GM12878 (cell line): Measurements from ENCODE around the gene CERCAM. TPM values are rescaled to one million over a fixed set of nuclear protein-coding genes. Genes with fewer than 3 reads are reported as not detected.
A peak's percentile ranks its signal among the peaks of the same experiment; 100 is the strongest.

Source experiments
- ATAC-seq: fragments of 200-7000 bp; cut with Tn5 transposase; 3 replicates; pipeline ENCODE4 v1.9.1; 2020; ENCODE audit warnings: mild to moderate bottlenecking, moderate library complexity
- BruUV-seq: library from RNA; stranded (reverse); fragments of 400-500 nt; replicated peaks from 2 replicates; lab custom pipeline; 2021; lab: Mats Ljungman, UMichigan
- CTCF ChIA-PET: fragments of 300-600 bp; sonication (Branson Sonifier 250); formaldehyde crosslinking; extraction: SDS; loops from one replicate; lab custom pipeline; 2021; ENCODE audit warnings: inconsistent platforms; lab: Yijun Ruan, JAX
- POLR2A ChIA-PET: fragments of 350-600 bp; formaldehyde crosslinking; extraction: SDS; loops from one replicate; lab custom pipeline; 2021; ENCODE audit warnings: inconsistent platforms; lab: Charles Lee
- RAD21 ChIA-PET: fragments of 300-600 bp; sonication (Branson Sonifier 250); formaldehyde crosslinking; loops from one replicate; lab custom pipeline; 2023; ENCODE audit warnings: antibody characterized with exemption; ENCODE audit not compliant: unreplicated experiment; lab: Charles Lee
- SMC1A ChIA-PET: fragments of 300-600 bp; sonication (Branson Sonifier 250); formaldehyde crosslinking; loops from one replicate; lab custom pipeline; 2023; ENCODE audit not compliant: unreplicated experiment, uncharacterized antibody; lab: Charles Lee
- DNase-seq: peaks from one replicate; pipeline ENCODE4 v3.0.0-alpha.2; 2011; ENCODE audit warnings: low read depth, low spot score
- FAIRE-seq: peaks from 3 replicates; lab custom pipeline; 2011; peaks lifted over from hg19 to GRCh38; lab: Jason Lieb, UNC
- H2AFZ ChIP-seq: 2 replicates; pipeline ENCODE4 v1.6.0; 2011; ENCODE audit warnings: low read depth, low read length, control low read depth; ENCODE audit not compliant: control insufficient read depth
- H3K27ac ChIP-seq: 2 replicates; pipeline ENCODE4 v1.5.1; 2011; ENCODE audit warnings: control low read depth; ENCODE audit not compliant: control insufficient read depth, insufficient read depth
- H3K27me3 ChIP-seq, 2 experiments: replicated peaks in 1 of 2; 2 replicates each; pipeline versions ENCODE4 v1.6.0 to v1.6.1; 2011; ENCODE audit warnings: low read length in 1 of 2; ENCODE audit not compliant: control insufficient read depth in 2 of 2, insufficient read depth in 2 of 2
- H3K36me3 ChIP-seq, 2 experiments: 2 replicates each; pipeline ENCODE4 v1.5.1; 2011; ENCODE audit warnings: low read length in 1 of 2; ENCODE audit not compliant: control insufficient read depth in 2 of 2, insufficient read depth in 2 of 2
- H3K4me1 ChIP-seq: 2 replicates; pipeline ENCODE4 v1.6.1; 2011; ENCODE audit warnings: mild to moderate bottlenecking, low read length, moderate library complexity, mixed read lengths; ENCODE audit not compliant: control insufficient read depth, insufficient read depth
- H3K4me2 ChIP-seq: 2 replicates; pipeline ENCODE4 v1.6.0; 2011; ENCODE audit warnings: control low read depth; ENCODE audit not compliant: control insufficient read depth, insufficient read depth
- H3K4me3 ChIP-seq: fragments of 200-600 bp; sonication (generic); 2 replicates; pipeline ENCODE4 v1.5.1; 2016
- H3K79me2 ChIP-seq: 2 replicates; pipeline ENCODE4 v1.6.0; 2011; ENCODE audit warnings: low read length; ENCODE audit not compliant: control insufficient read depth, insufficient read depth
- H3K9ac ChIP-seq: 2 replicates; pipeline ENCODE4 v1.8.0; 2011; ENCODE audit warnings: low read length, control low read depth, mixed read lengths; ENCODE audit not compliant: control insufficient read depth, insufficient read depth
- H3K9me3 ChIP-seq: replicated peaks from 3 replicates; pipeline ENCODE4 v1.5.1; 2011; ENCODE audit warnings: mild to moderate bottlenecking, low read length; ENCODE audit not compliant: control insufficient read depth, insufficient read depth
- H4K20me1 ChIP-seq: 2 replicates; pipeline ENCODE4 v1.6.0; 2011; ENCODE audit not compliant: control insufficient read depth, insufficient read depth
- ATF7 ChIP-seq: fragments of 450-650 bp; IDR thresholded peaks from 2 replicates; pipeline ENCODE4 v1.6.1; 2016; ENCODE audit warnings: low read depth, mild to moderate bottlenecking
- BCL11A ChIP-seq: IDR thresholded peaks from 2 replicates; pipeline ENCODE4 v1.6.1; 2011; ENCODE audit warnings: low read depth, low read length
- BHLHE40 ChIP-seq, 2 experiments: fragments of 450-650 bp in 1 of 2; IDR thresholded peaks; 2 replicates each; pipeline ENCODE4 v1.6.1; 2011 to 2017; ENCODE audit warnings: low read depth in 2 of 2, borderline replicate concordance in 1 of 2, improper control_type of control experiment in 1 of 2, low read length in 1 of 2, mild to moderate bottlenecking in 1 of 2
- BRCA1 ChIP-seq: IDR thresholded peaks from 2 replicates; pipeline ENCODE4 v1.6.1; 2011; ENCODE audit warnings: low read depth, low read length, improper control_type of control experiment
- IKZF2 ChIP-seq, 2 experiments: fragments of 450-650 bp; IDR thresholded peaks; 2 replicates each; pipeline ENCODE4 v1.6.1; 2017; ENCODE audit warnings: mild to moderate bottlenecking in 2 of 2, moderate library complexity in 2 of 2
- MEF2B ChIP-seq: fragments of 450-650 bp; IDR thresholded peaks from 2 replicates; pipeline ENCODE4 v1.6.1; 2018; ENCODE audit warnings: mild to moderate bottlenecking, moderate library complexity; ENCODE audit not compliant: partially characterized antibody, poor library complexity, severe bottlenecking
- MTA2 ChIP-seq: fragments of 450-650 bp; IDR thresholded peaks from 2 replicates; pipeline ENCODE4 v1.6.1; 2016; ENCODE audit warnings: low read depth, mild to moderate bottlenecking, moderate library complexity
- MXI1 ChIP-seq: fragments of 150-350 bp; IDR thresholded peaks from 2 replicates; pipeline ENCODE4 v1.6.1; 2011; ENCODE audit warnings: low read depth, mild to moderate bottlenecking, inconsistent platforms, low read length, improper control_type of control experiment
- NBN ChIP-seq: fragments of 450-650 bp; IDR thresholded peaks from 2 replicates; pipeline ENCODE4 v1.6.1; 2016
- NR2C2 ChIP-seq: IDR thresholded peaks from 2 replicates; pipeline ENCODE4 v1.6.1; 2011; ENCODE audit warnings: borderline replicate concordance, low read depth; ENCODE audit not compliant: control insufficient read depth, insufficient read length
- NR2F1 ChIP-seq: fragments of 450-650 bp; conservative IDR thresholded peaks from 2 replicates; pipeline ENCODE4 v1.6.1; 2017; ENCODE audit warnings: mild to moderate bottlenecking
- SP1 ChIP-seq: IDR thresholded peaks from one replicate; pipeline ENCODE4 v1.6.1; 2011; ENCODE audit warnings: low read depth, low read length
- ZNF217 ChIP-seq: fragments of 450-650 bp; IDR thresholded peaks from 2 replicates; pipeline ENCODE4 v1.6.1; 2017; ENCODE audit warnings: antibody characterized with exemption, mild to moderate bottlenecking
- WGBS: methylation state at CpG from one replicate; pipeline ENCODE4 v1.1.6; 2016; ENCODE audit warnings: low lambda C conversion rate; ENCODE audit not compliant: insufficient replicate concordance, insufficient coverage; ENCODE audit errors: missing lambda C conversion rate; 5-methylcytosine and 5-hydroxymethylcytosine counted together
- in situ Hi-C: fragments of 300-500 bp; cut with MboI; formaldehyde crosslinking; loops from 9 replicates; pipeline ENCODE4 v1.14.3; 2018; ENCODE audit warnings: mixed read lengths
- intact Hi-C: fragments of 100-400 bp; cut with micrococcal nuclease; formaldehyde crosslinking; loops from one replicate; pipeline ENCODE4 v1.14.2; 2022; ENCODE audit not compliant: unreplicated experiment
- polyA plus RNA-seq, 11 experiments: library from polyadenylated mRNA; depleted of rRNA in 4 of 11; unstranded in 6 of 11; stranded (reverse) in 5 of 11; fragments of >200 nt; fragmentation: Nextera tagmentation in 4 of 11; fragmentation: Illumina TruSeq in 1 of 11; extraction: Ambion mirVana in 4 of 11; extraction: Trizol in 1 of 11; gene quantifications; 1 replicate in 1 of 11; 2 replicates in 10 of 11; pipeline versions ENCODE4 v1.2.1 to v1.2.3, GENCODE V29; 2011 to 2016; ENCODE audit warnings: inconsistent platforms in 2 of 11, missing spikeins in 2 of 11, low read depth in 1 of 11
- total RNA-seq, 4 experiments: library from RNA; depleted of rRNA in 3 of 4; stranded (reverse); fragments of >200 nt in 3 of 4; fragmentation: Illumina TruSeq in 1 of 4; extraction: Trizol in 1 of 4; gene quantifications; 2 replicates each; pipeline versions ENCODE4 v1.2.1 to v1.2.3, GENCODE V29; 2013 to 2021
- TF ChIP-seq, protein P1 (sequence below): fragments of 450-650 bp; IDR thresholded peaks from 2 replicates; pipeline ENCODE4 v1.6.1; 2016; ENCODE audit warnings: mild to moderate bottlenecking
- TF ChIP-seq, protein P2 (sequence below): fragments of 450-650 bp; IDR thresholded peaks from 2 replicates; pipeline ENCODE4 v1.6.1; 2018; ENCODE audit warnings: borderline replicate concordance, mild to moderate bottlenecking; ENCODE audit not compliant: partially characterized antibody

The CERCAM gene
- total and polyA plus RNA-seq, 10 of the 15 experiments (the other 5 are each of a cell fraction or from before 2014, with no cell fraction given), result 0.05 to 6.7 (median 0.71) TPM

DNA sequence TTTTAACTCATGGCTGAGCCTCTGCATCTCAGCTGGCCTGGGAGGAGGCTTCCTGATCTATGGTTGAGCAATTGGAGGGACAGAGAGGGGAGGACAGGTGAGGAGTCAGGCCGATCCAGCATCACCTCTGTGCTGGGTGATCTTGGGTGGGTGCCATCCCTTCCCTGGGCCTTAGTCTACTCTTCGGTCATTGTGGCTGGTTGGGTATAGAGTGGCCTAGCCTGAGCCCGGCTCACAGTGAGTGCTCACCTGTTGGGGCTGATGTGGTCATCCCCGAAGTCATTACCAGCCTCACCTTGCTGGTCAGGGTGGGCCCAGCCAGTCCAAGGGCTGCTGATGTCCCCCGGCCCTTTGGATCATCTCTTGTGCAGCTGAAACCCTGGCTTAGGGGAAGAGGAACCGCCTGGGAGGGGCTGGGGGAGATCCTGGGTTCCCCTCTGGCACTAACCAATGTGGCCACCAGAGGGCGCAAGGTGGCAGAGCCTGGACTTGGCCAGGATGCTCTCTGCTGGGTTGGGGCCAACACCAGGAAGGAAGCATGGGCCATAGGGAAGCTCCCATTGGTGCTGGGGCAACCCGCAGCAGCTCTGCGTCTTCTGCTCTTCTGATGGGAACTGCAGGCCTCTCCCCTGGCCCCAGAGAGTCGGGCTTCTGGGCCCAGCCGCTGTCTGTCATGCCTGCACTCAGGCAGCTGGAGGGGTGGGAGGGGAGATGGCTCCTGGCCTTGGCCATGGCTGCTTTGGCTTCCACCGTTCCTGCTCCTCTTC, 17.9 kb downstream of the CERCAM start (continued):
- TF ChIP-seq BRCA1 (no peak), BHLHE40 (IDR thresholded peaks at IDR 0.05; ENCODE audit: borderline replicate concordance in 1 of 2, low read depth in 2 of 2, low read length in 1 of 2) (no peak), NBN (no peak), IKZF2 (IDR thresholded peaks at IDR 0.05) (no peak; a peak in 1 of 4 replicates), MXI1 (no peak)
- TF ChIP-seq, protein P1, sequence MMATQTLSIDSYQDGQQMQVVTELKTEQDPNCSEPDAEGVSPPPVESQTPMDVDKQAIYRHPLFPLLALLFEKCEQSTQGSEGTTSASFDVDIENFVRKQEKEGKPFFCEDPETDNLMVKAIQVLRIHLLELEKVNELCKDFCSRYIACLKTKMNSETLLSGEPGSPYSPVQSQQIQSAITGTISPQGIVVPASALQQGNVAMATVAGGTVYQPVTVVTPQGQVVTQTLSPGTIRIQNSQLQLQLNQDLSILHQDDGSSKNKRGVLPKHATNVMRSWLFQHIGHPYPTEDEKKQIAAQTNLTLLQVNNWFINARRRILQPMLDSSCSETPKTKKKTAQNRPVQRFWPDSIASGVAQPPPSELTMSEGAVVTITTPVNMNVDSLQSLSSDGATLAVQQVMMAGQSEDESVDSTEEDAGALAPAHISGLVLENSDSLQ, result no peak
- TF ChIP-seq, protein P2, sequence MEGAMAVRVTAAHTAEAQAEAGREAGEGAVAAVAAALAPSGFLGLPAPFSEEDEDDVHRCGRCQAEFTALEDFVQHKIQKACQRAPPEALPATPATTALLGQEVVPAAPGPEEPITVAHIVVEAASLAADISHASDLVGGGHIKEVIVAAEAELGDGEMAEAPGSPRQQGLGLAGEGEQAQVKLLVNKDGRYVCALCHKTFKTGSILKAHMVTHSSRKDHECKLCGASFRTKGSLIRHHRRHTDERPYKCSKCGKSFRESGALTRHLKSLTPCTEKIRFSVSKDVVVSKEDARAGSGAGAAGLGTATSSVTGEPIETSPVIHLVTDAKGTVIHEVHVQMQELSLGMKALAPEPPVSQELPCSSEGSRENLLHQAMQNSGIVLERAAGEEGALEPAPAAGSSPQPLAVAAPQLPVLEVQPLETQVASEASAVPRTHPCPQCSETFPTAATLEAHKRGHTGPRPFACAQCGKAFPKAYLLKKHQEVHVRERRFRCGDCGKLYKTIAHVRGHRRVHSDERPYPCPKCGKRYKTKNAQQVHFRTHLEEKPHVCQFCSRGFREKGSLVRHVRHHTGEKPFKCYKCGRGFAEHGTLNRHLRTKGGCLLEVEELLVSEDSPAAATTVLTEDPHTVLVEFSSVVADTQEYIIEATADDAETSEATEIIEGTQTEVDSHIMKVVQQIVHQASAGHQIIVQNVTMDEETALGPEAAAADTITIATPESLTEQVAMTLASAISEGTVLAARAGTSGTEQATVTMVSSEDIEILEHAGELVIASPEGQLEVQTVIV, result no peak

DNA sequence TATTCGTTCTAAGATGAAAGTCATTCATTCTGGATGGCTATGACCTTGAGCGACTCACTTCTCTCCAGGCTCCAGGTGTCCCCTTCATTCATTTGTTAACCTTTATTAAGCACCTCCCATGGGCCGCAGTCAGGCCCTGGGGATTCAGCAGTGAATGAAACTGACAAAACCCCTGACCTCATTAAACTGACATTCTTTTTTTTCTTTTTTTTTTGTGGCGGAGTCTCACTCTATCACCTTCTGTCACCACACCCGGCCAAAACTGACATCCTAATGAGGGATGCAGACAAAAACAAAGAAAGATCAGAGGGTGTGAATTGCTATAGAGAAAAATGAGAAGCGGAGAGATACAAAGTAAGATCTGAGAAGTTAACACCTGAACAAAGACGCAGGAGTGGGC, 18.6 kb downstream of the CERCAM start:
- Histone ChIP-seq H4K20me1 (no peaks in the 10 kb centered on the region), H3K4me2 (no peak overlapping the region), H3K27ac (no peak overlapping the region), H3K4me1 (no peaks in the 10 kb centered on the region), H2AFZ (no peak overlapping the region), H3K9me3 (no peaks in the 10 kb centered on the region), H3K9ac (no peak overlapping the region), H3K4me3 (no peak overlapping the region), H3K79me2 (no peaks in the 10 kb centered on the region), H3K36me3 (no peaks in the 10 kb centered on the region), H3K27me3 (no peaks in the 10 kb centered on the region)
- FAIRE-seq, result no peak
- intact Hi-C loops (no loop called here), in situ Hi-C loops (no loop called here)
- DNase-seq, result no peak
- ChIA-PET RAD21 (interaction anchor here (1.0 to 3.3 kb wide), 4 partner anchors 19 to 285 kb away, joined by 3 to 16 read pairs (median 6); partner anchors contain the start of genes CERCAM and ZDHHC12), POLR2A (no interaction called here), SMC1A (interaction anchor here (0.8 to 1.2 kb wide), 6 partner anchors 17 to 380 kb away, joined by 3 to 5 read pairs (median 3); no protein-coding TSS in a partner anchor), CTCF (interaction anchor here (0.6 to 2.3 kb wide), 39 partner anchors 8 to 490 kb away, joined by 3 to 13 read pairs (median 4); partner anchors contain the start of genes CERCAM, ENDOG, ODF2 and SPTAN1)
- peak; percentile 33 for ATAC-seq
- no TSS peak for BruUV-seq
- 60% methylated on average over 7 of the region's 7 CpGs for WGBS
- TF ChIP-seq, protein P1, result peak; percentile 33; the same call in 1 of the 2 replicates
- TF ChIP-seq NR2C2 (no peak), MEF2B (peak; percentile 79), MTA2 (peak; percentile 78; the same call in 1 of the 2 replicates), BHLHE40 (IDR thresholded peaks at IDR 0.05; ENCODE audit: borderline replicate concordance in 1 of 2, low read depth in 2 of 2, low read length in 1 of 2) (0 out of 4 replicates have a peak, but pooled peaks have one; percentile 4 to 8), ZNF217 (no peak), ATF7 (peak; percentile 69), SP1 (no peak), IKZF2 (IDR thresholded peaks at IDR 0.05) (peak in 1 of 2 experiments; percentile 33; a peak in 2 of 4 replicates), BCL11A (no peak; the same call in 1 of the 2 replicates), NR2F1 (peak; percentile 81)
